GM23248 (cell line): ENCODE measurements around the gene MAP3K9. TPM values are rescaled to one million over a fixed set of nuclear protein-coding genes. Genes with fewer than 3 reads are reported as not detected.

ENCODE experiments used
- DNase-seq: peaks from one replicate; pipeline ENCODE4 v3.0.0-alpha.2; 2015
- H2AFZ ChIP-seq: fragments of 200-600 bp; sonication (generic); 2 replicates; pipeline ENCODE4 v1.6.1; 2016; ENCODE audit warnings: antibody characterized with exemption
- H3F3A ChIP-seq: fragments of 200-600 bp; sonication (generic); 2 replicates; pipeline ENCODE4 v1.6.1; 2016; ENCODE audit warnings: mild to moderate bottlenecking, antibody characterized with exemption, mixed run types; ENCODE audit not compliant: insufficient read depth
- H3K27ac ChIP-seq: fragments of 200-600 bp; sonication (generic); 2 replicates; pipeline ENCODE4 v1.5.1; 2016; ENCODE audit warnings: mild to moderate bottlenecking
- H3K27me3 ChIP-seq: fragments of 200-600 bp; sonication (generic); replicated peaks from 2 replicates; pipeline ENCODE4 v1.6.1; 2016; ENCODE audit warnings: mild to moderate bottlenecking; ENCODE audit not compliant: insufficient read depth
- H3K36me3 ChIP-seq: fragments of 200-600 bp; sonication (generic); 2 replicates; pipeline ENCODE4 v1.6.1; 2016; ENCODE audit warnings: low read depth, mild to moderate bottlenecking
- H3K4me1 ChIP-seq: fragments of 200-600 bp; sonication (generic); 2 replicates; pipeline ENCODE4 v1.6.1; 2016; ENCODE audit warnings: mild to moderate bottlenecking; ENCODE audit not compliant: insufficient read depth
- H3K4me2 ChIP-seq: fragments of 200-600 bp; sonication (generic); one replicate; pipeline ENCODE4 v1.6.1; 2016; ENCODE audit warnings: mild to moderate bottlenecking; ENCODE audit not compliant: unreplicated experiment
- H3K4me3 ChIP-seq: fragments of 200-600 bp; sonication (generic); 2 replicates; pipeline ENCODE4 v1.5.1; 2016; ENCODE audit warnings: mild to moderate bottlenecking
- H3K79me2 ChIP-seq: fragments of 200-600 bp; sonication (generic); 2 replicates; pipeline ENCODE4 v1.6.1; 2016; ENCODE audit warnings: mild to moderate bottlenecking; ENCODE audit not compliant: insufficient read depth
- H3K9ac ChIP-seq: fragments of 200-600 bp; sonication (generic); 2 replicates; pipeline ENCODE4 v1.6.1; 2016; ENCODE audit warnings: mild to moderate bottlenecking
- H3K9me2 ChIP-seq: fragments of 200-600 bp; sonication (generic); 2 replicates; pipeline ENCODE4 v1.6.1; 2016; ENCODE audit warnings: mixed run types, mild to moderate bottlenecking, moderate library complexity; ENCODE audit not compliant: insufficient read depth
- H3K9me3 ChIP-seq: fragments of 200-600 bp; sonication (generic); one replicate; pipeline ENCODE4 v1.6.1; 2017; ENCODE audit warnings: low read depth
- H4K20me1 ChIP-seq: fragments of 200-600 bp; sonication (generic); 2 replicates; pipeline ENCODE4 v1.6.0; 2016; ENCODE audit not compliant: insufficient read depth
- EZH2 ChIP-seq: fragments of 200-600 bp; sonication (generic); IDR thresholded peaks from 2 replicates; pipeline ENCODE4 v1.6.1; 2018; ENCODE audit warnings: antibody characterized with exemption, mild to moderate bottlenecking; ENCODE audit not compliant: insufficient read depth, poor library complexity, severe bottlenecking
- EZH2phosphoT487 ChIP-seq: fragments of 200-600 bp; sonication (generic); IDR thresholded peaks from 2 replicates; pipeline ENCODE4 v1.6.1; 2018; ENCODE audit warnings: antibody characterized with exemption, moderate library complexity, mild to moderate bottlenecking, low read depth; ENCODE audit not compliant: insufficient read depth
- WGBS, 2 experiments: methylation state at CpG; one replicate each; pipeline ENCODE4 v1.1.6; 2015 to 2017; ENCODE audit warnings: low lambda C conversion rate in 2 of 2, low coverage in 1 of 2; ENCODE audit errors: missing lambda C conversion rate in 2 of 2; 5-methylcytosine and 5-hydroxymethylcytosine counted together
- in situ Hi-C: fragments of 300-500 bp; cut with MboI; formaldehyde crosslinking; loops from 2 replicates; pipeline ENCODE4 v1.15.0; 2020
- polyA plus RNA-seq: library from polyadenylated mRNA; unstranded; fragments of >200 nt; fragmentation: Nextera tagmentation; extraction: Ambion mirVana; gene quantifications from 2 replicates; pipeline ENCODE4 v1.2.1, GENCODE V29; 2016
- total RNA-seq: library from RNA; depleted of rRNA; stranded (reverse); fragments of >200 nt; shearing (Covaris generic); gene quantifications from 2 replicates; pipeline ENCODE4 v1.2.3, GENCODE V29; 2014

MAP3K9 gene
- total and polyA plus RNA-seq, 2 experiments from 2014 or later, result 0.05 TPM; not detected in 1

- Histone ChIP-seq H3F3A (no peaks in the 10 kb centered on the region), H3K4me3 (no peak overlapping the region), H2AFZ (no peak overlapping the region), H3K9me2 (no peaks in the 10 kb centered on the region), H4K20me1 (no peaks in the 10 kb centered on the region), H3K27ac (no peak overlapping the region), H3K9ac (no peak overlapping the region), H3K36me3 (no peaks in the 10 kb centered on the region), H3K27me3 (no peaks in the 10 kb centered on the region; the same call in 1 of the 2 replicates), H3K9me3 (no peaks in the 10 kb centered on the region), H3K4me1 (no peaks in the 10 kb centered on the region), H3K4me2 (no peak overlapping the region), H3K79me2 (no peaks in the 10 kb centered on the region)
- 13 to 21% methylated on average over 3 of the region's 3 CpGs for WGBS, 2 experiments
- in situ Hi-C loops, result no loop called here
- no peak for DNase-seq
- TF ChIP-seq EZH2 (no peak), EZH2phosphoT487 (no peak)
Observed at GRCh38 chr14:70794294-70794693, 15.0 kb downstream of the MAP3K9 start.

GRCh38 chr14:70793637-70794036 is 15.7 kb downstream of the MAP3K9 start:
- Histone ChIP-seq H3K27me3 (no peaks in the 10 kb centered on the region; the same call in 1 of the 2 replicates), H2AFZ (no peak overlapping the region), H3K9me3 (no peaks in the 10 kb centered on the region), H3K9me2 (no peaks in the 10 kb centered on the region), H4K20me1 (no peaks in the 10 kb centered on the region), H3K27ac (no peak overlapping the region), H3K36me3 (no peaks in the 10 kb centered on the region), H3K9ac (no peak overlapping the region), H3F3A (no peaks in the 10 kb centered on the region), H3K4me3 (no peak overlapping the region), H3K79me2 (no peaks in the 10 kb centered on the region), H3K4me1 (no peaks in the 10 kb centered on the region), H3K4me2 (no peak overlapping the region)
- no peak for DNase-seq
- in situ Hi-C loops, result no loop called here
- no peak for TF ChIP-seq EZH2phosphoT487
- TF ChIP-seq EZH2, result no peak
- WGBS, 2 experiments, result 70 to 75% methylated on average over 3 of the region's 3 CpGs

GRCh38 chr14:70792939-70793338 is 16.4 kb downstream of the MAP3K9 start:
- Histone ChIP-seq H3K9ac (no peak overlapping the region), H3K4me2 (no peak overlapping the region), H3K27ac (no peak overlapping the region), H3K27me3 (peaks cover 6% of the 10 kb centered on the region), H3K4me1 (no peaks in the 10 kb centered on the region), H3F3A (no peaks in the 10 kb centered on the region), H3K36me3 (no peaks in the 10 kb centered on the region), H3K9me2 (no peaks in the 10 kb centered on the region), H4K20me1 (no peaks in the 10 kb centered on the region), H2AFZ (no peak overlapping the region), H3K4me3 (no peak overlapping the region), H3K9me3 (no peaks in the 10 kb centered on the region), H3K79me2 (no peaks in the 10 kb centered on the region)
- WGBS, 2 experiments, result 35 to 40% methylated on average over 9 of the region's 9 CpGs
- in situ Hi-C loops, result no loop called here
- no peak for DNase-seq
- TF ChIP-seq EZH2phosphoT487 (no peak), EZH2 (no peak)

GRCh38 chr14:70791971-70792370 is 17.3 kb downstream of the MAP3K9 start:
- Histone ChIP-seq H4K20me1 (no peaks in the 10 kb centered on the region), H3K79me2 (no peaks in the 10 kb centered on the region), H3K27ac (no peak overlapping the region), H3K9me2 (no peaks in the 10 kb centered on the region), H3K27me3 (peaks cover 12% of the 10 kb centered on the region), H3K9ac (no peak overlapping the region), H3K4me2 (no peak overlapping the region), H3K36me3 (no peaks in the 10 kb centered on the region), H2AFZ (no peak overlapping the region), H3F3A (no peaks in the 10 kb centered on the region), H3K4me3 (no peak overlapping the region), H3K4me1 (no peaks in the 10 kb centered on the region), H3K9me3 (no peaks in the 10 kb centered on the region)
- WGBS, 2 experiments, result 52 to 53% methylated on average over 7 of the region's 7 CpGs
- TF ChIP-seq EZH2phosphoT487, result no peak
- no peak for TF ChIP-seq EZH2
- no peak for DNase-seq
- in situ Hi-C loops, result no loop called here

GRCh38 chr14:70789961-70790360 is 19.4 kb downstream of the MAP3K9 start:
- Histone ChIP-seq H3K27me3 (peaks cover 12% of the 10 kb centered on the region), H3K9ac (no peak overlapping the region), H3K9me3 (no peaks in the 10 kb centered on the region), H2AFZ (no peak overlapping the region), H3K4me3 (no peak overlapping the region), H3F3A (no peaks in the 10 kb centered on the region), H4K20me1 (no peaks in the 10 kb centered on the region), H3K4me1 (no peaks in the 10 kb centered on the region), H3K79me2 (no peaks in the 10 kb centered on the region), H3K9me2 (no peaks in the 10 kb centered on the region), H3K27ac (no peak overlapping the region), H3K4me2 (no peak overlapping the region), H3K36me3 (no peaks in the 10 kb centered on the region)
- DNase-seq, result no peak
- TF ChIP-seq EZH2phosphoT487 (no peak), EZH2 (no peak)
- WGBS, 2 experiments, result 45 to 51% methylated on average over 4 of the region's 4 CpGs
- in situ Hi-C loops, result no loop called here
